HFF-Myc (cell line): ENCODE data around the gene FOXL1.
A peak's percentile ranks its signal among the peaks of the same experiment; 100 is the strongest.

Experiments
- DNase-seq: peaks from one replicate; pipeline ENCODE4 v3.0.0-alpha.2; 2011; ENCODE audit warnings: low read depth; ENCODE audit errors: extremely low read depth
- H3K4me3 ChIP-seq: replicated peaks from 2 replicates; pipeline ENCODE4 v1.5.1; 2011; ENCODE audit warnings: low read depth, mild to moderate bottlenecking, control low read depth, low read length
- CTCF ChIP-seq: IDR thresholded peaks from 2 replicates; pipeline ENCODE4 v1.5.1; 2012; ENCODE audit warnings: mild to moderate bottlenecking, low read depth, low read length, control low read depth; ENCODE audit errors: missing control alignments

The FOXL1 gene

GRCh38 chr16:86580063-86580790 lies 1.9 kb downstream of the FOXL1 start:
- peak overlapping the region; percentile 64 for H3K4me3 ChIP-seq
- no peak for TF ChIP-seq CTCF
- no peak for DNase-seq

DNA sequence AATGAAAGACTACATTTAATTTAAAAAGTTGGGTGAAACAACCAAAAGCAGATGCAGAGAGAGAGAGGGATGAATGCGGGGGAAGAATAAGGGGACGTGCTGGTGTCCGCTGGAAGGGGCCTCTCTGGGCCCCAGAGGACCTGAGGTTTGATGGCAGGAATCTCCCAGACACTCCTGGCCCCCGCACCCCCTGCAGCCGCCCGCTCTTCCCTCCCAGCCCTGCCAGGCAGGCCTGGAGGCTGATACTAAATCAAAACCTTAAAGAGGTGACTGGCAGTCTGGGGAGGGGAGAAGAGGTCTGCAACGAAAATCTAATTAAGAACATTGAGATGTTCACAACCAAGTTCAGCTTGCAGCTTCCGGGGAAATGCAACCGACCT lies 2.4 kb downstream of the FOXL1 start:
- TF ChIP-seq CTCF, result no peak
- no peak for DNase-seq
- peak overlapping the region; percentile 64 for H3K4me3 ChIP-seq

GRCh38 chr16:86581458-86581857 lies 3.1 kb downstream of the FOXL1 start:
- no peak for DNase-seq
- TF ChIP-seq CTCF, result no peak
- H3K4me3 ChIP-seq, result peak overlapping the region; percentile 64

GRCh38 chr16:86584071-86584685 lies 5.8 kb downstream of the FOXL1 start:
- no peak overlapping the region for H3K4me3 ChIP-seq
- no peak for DNase-seq
- no peak for TF ChIP-seq CTCF

GRCh38 chr16:86584726-86585721 lies 6.7 kb downstream of the FOXL1 start:
- no peak for TF ChIP-seq CTCF
- DNase-seq, result no peak

DNA sequence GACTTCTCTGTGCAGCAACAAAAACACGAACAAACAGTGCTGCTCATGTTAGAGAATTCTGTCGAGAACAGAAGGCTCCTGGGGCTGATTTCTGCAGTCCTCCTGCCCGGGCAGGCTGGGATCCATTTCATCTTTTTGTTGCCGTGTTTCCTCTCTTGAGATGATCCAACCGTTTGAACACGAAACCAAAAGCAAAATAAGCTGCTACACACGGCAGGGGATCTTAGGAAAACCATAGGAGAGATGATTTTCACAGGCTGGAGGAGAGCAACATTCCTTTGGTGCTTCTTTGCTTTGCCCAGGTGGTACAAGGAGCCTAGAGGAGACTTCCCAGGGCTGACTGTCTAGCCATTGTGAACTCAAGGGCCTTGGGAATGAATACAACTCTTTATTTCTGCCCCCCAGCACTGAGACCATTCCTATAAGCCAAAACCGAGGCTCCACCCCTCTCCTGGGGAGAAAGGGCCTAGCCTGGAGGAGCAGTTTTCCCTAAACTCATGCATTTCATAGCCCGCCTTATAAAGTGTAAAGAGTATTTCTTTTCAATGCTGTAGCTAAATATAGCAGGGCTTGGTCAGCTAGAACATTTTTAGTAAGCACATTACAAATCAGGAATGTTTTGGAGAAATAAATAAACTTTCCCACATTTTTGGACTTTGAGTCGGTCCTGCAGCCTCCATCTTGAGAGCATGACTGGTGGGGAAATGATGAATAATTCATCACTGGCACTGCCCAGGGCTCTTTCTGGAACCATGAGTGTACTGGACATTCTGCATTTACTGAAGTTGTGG lies 7.7 kb downstream of the FOXL1 start:
- no peak for DNase-seq
- no peak overlapping the region for H3K4me3 ChIP-seq
- TF ChIP-seq CTCF, result no peak

More at GRCh38 chr16:86584726-86585721, 6.7 kb downstream of the FOXL1 start:
- no peak overlapping the region for H3K4me3 ChIP-seq
